SK-N-SH (cell line): ENCODE data around the gene C4A.
"Not testable (repeated sequence)": the region's sequence is repeated elsewhere in the genome, so short reads cannot be mapped to it uniquely, and the experiment has no call there.

ENCODE experiments used
- CTCF ChIP-seq: fragments of 200-600 bp; sonication (generic); IDR thresholded peaks from 2 replicates; pipeline ENCODE4 v1.6.1; 2017; ENCODE audit warnings: antibody characterized with exemption, mild to moderate bottlenecking, moderate library complexity
- EP300 ChIP-seq, 2 experiments: IDR thresholded peaks; 2 replicates each; pipeline versions ENCODE4 v1.4.0 to v1.6.1; 2012; ENCODE audit warnings: borderline replicate concordance in 1 of 2, low read depth in 1 of 2, low read length in 1 of 2
- GABPA ChIP-seq: IDR thresholded peaks from 2 replicates; pipeline ENCODE4 v1.4.0; 2012; ENCODE audit warnings: low read depth, mild to moderate bottlenecking
- REST ChIP-seq: IDR thresholded peaks from 2 replicates; pipeline ENCODE4 v1.6.1; 2012; ENCODE audit warnings: mild to moderate bottlenecking, low read depth, low read length, moderate library complexity
- RFX5 ChIP-seq: IDR thresholded peaks from 2 replicates; pipeline ENCODE4 v1.6.1; 2012; ENCODE audit warnings: mild to moderate bottlenecking, improper control_type of control experiment, low read length
- SIN3A ChIP-seq: IDR thresholded peaks from 2 replicates; pipeline ENCODE4 v1.6.1; 2012; ENCODE audit warnings: low read depth, mild to moderate bottlenecking, low read length, moderate library complexity, borderline replicate concordance
- SMC3 ChIP-seq: IDR thresholded peaks from 2 replicates; pipeline ENCODE4 v1.6.1; 2012; ENCODE audit warnings: low read depth, low read length, improper control_type of control experiment
- TCF12 ChIP-seq: IDR thresholded peaks from 2 replicates; pipeline ENCODE4 v1.4.0; 2012
- YY1 ChIP-seq: IDR thresholded peaks from 2 replicates; pipeline ENCODE4 v1.4.0; 2012; ENCODE audit warnings: low read depth, mild to moderate bottlenecking
- TF ChIP-seq, protein P1 (sequence below): IDR thresholded peaks from 2 replicates; pipeline ENCODE4 v1.4.0; 2012; ENCODE audit warnings: low read depth, borderline replicate concordance

- not testable (repeated sequence) for TF ChIP-seq CTCF; RFX5; GABPA; TCF12; YY1; REST; SMC3; SIN3A; EP300 (IDR thresholded peaks at IDR 0.05; ENCODE audit: borderline replicate concordance in 1 of 2, low read depth in 1 of 2, low read length in 1 of 2)
- TF ChIP-seq, protein P1, sequence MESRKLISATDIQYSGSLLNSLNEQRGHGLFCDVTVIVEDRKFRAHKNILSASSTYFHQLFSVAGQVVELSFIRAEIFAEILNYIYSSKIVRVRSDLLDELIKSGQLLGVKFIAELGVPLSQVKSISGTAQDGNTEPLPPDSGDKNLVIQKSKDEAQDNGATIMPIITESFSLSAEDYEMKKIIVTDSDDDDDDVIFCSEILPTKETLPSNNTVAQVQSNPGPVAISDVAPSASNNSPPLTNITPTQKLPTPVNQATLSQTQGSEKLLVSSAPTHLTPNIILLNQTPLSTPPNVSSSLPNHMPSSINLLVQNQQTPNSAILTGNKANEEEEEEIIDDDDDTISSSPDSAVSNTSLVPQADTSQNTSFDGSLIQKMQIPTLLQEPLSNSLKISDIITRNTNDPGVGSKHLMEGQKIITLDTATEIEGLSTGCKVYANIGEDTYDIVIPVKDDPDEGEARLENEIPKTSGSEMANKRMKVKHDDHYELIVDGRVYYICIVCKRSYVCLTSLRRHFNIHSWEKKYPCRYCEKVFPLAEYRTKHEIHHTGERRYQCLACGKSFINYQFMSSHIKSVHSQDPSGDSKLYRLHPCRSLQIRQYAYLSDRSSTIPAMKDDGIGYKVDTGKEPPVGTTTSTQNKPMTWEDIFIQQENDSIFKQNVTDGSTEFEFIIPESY = not testable (repeated sequence)
Observed at GRCh38 chr6:32035283-32036013, 53.6 kb downstream of the C4A start.
